Subcutaneous adipose tissue (tissue), 4 donors: ENCODE measurements around the gene MT3. TPM values are rescaled to one million over a fixed set of nuclear protein-coding genes. Genes with fewer than 3 reads are reported as not detected.

Source experiments
- total RNA-seq, 4 donors: library from RNA; depleted of rRNA; stranded (reverse); fragments of >200 nt; gene quantifications; one replicate each; pipeline ENCODE4 v1.1.0, GENCODE V29; 2016
- TF ChIP-seq, protein P1 (sequence below): fragments of 450-650 bp; IDR thresholded peaks from one replicate; pipeline ENCODE4 v1.5.1; 2016; ENCODE audit warnings: low read depth, mild to moderate bottlenecking, control low read depth, antibody characterized with exemption, moderate library complexity

MT3 gene
- total RNA-seq, 4 donors from 2014 or later = 2.0 TPM; not detected in 3

DNA sequence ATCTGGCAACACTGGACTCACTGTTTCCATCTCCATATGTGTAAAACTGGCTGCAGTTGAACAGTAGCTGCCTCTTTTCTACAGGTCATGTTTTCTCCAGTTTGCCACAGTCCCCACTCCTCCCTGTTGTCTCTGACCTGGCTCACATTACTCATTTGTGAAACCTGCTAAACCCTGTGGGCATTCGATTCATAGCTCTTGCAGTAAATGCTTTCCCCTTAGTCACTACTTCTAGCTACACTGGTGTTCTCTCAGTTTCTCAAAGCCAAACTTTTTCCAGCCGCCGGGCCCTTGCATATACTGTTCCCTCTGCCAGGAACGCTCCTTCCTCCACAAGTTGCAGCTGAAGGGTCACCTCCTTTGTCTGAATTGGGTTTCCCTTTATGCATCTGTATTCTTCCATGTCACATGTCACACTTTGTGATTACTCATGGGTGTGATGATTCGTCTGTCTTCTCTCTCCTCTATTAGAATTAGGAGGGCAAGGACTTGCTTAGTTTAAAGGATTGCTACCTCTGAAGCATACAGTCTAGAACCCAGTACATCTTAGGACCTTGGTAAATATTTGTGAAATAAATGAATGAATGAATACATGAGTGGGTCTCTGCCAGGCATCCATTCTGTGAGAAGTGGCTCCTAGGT, 39.5 kb upstream of the MT3 start:
- TF ChIP-seq, protein P1, sequence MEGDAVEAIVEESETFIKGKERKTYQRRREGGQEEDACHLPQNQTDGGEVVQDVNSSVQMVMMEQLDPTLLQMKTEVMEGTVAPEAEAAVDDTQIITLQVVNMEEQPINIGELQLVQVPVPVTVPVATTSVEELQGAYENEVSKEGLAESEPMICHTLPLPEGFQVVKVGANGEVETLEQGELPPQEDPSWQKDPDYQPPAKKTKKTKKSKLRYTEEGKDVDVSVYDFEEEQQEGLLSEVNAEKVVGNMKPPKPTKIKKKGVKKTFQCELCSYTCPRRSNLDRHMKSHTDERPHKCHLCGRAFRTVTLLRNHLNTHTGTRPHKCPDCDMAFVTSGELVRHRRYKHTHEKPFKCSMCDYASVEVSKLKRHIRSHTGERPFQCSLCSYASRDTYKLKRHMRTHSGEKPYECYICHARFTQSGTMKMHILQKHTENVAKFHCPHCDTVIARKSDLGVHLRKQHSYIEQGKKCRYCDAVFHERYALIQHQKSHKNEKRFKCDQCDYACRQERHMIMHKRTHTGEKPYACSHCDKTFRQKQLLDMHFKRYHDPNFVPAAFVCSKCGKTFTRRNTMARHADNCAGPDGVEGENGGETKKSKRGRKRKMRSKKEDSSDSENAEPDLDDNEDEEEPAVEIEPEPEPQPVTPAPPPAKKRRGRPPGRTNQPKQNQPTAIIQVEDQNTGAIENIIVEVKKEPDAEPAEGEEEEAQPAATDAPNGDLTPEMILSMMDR = no peak

DNA sequence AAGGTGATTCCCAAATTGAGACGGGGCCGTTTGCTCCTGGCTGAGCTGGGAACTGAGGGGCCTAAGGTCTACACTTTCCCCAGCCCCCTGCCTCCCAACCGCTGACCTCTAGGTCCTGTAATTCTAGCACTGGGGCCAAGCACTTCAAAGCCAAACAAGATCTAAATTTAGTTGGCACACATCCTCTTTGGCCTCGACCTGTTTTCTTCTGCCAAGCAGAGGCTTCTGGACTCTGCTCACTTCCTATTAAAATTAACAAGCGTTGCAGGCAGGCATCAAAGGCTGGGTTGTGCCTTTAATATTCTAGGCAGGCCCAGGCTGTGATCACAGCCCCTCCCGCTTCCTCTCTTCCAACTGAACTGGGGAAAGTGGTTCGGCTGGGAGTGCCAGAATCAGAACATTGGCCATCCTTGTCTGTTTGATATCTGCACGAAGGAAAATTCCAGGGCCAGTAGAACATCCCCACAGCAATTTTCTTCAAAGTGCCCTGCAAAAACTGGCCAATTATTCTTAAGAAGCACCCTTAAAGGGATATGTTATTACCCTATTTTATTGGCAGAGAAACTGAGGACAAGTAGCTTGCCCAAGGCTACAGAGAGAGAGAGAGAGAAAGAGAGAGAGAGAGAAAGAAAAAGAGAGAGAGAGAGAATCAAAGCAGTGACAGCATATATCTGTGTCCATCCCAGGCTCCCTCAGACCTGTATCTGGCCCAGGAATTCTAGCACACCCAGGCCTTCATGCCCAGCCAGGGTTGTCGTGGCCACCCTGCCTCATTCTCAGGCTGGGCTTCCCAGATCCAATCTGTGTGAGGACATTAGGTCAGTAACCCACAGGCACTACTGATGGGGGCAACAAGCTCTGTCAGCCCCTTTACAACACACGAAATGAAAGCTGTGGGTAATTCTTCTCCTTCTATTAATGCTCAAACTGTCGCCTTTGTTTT, 37.3 kb upstream of the MT3 start:
- TF ChIP-seq, protein P1 = no peak

DNA sequence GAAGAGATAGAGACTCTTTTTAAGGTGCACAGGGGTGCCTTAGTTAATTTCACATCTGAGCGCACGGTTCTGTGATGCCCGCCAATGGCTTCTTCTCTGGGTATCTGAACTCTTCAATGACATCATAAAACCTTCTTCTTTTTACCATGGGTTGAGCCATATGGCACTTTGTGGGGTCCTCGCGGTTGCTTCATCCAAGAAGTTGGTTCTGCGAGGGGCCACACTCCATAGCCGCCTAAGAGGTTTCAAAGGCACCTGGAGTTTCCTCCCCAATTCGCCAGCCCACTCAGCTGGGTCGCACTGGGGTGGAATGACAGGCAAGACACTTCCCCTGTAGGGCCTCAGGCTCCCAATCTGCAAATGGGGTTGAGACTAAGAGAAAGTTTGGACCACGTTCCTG, 34.9 kb upstream of the MT3 start:
- TF ChIP-seq, protein P1 = no peak

DNA sequence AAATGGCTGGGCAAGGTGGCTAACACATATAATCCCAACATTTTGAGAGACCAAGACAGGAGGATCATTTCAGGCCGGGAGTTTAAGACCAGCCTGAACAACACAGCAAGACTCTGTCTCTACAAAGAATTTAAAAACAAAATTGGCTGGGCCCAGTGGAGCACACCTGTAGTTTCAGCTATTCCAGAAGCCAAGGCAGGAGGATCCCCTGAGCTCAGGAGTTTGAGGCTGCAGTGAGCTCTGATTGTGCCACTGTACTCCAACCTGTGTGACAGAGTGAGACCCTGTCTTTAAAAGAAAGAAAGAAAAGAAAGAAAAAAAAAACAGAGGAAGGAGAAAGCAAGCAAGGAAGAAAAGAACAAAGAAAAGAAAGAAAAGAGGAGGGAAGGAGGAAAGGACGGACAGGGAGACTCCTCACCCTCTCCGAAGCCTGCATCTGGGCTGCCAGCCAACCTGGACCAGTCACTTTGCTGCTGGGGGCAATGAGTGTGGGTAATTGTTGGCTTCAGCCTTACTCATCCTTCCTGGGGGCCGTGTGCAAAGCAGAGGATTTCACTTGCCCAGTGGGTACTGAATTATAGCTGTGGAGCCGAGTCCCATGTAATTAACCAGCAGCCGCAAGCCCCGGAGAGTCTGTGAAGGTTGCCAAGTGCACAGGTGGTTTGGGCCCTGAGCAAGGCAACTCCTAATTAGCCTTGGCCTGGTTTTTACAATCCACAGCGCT, 31.1 kb upstream of the MT3 start:
- TF ChIP-seq, protein P1 = no peak

DNA sequence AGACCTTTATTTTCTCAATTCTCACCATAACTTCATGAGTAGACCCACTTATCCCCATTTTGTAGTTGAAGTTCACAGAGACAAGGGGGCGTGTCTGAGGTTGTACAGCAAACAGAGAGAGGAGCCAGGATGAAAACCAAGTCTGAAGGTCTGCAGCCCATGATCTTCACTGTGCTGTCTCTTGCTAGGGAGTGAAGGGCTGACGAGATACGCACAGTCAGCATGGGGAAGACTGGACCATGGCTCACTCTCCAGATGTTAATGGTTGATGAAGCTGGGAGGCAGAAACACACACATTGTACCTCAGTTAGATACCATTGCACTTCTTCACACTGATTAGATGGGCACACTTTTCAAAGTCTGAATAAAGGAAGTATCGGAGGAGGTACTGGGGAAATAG, 30.2 kb upstream of the MT3 start:
- TF ChIP-seq, protein P1 = no peak

DNA sequence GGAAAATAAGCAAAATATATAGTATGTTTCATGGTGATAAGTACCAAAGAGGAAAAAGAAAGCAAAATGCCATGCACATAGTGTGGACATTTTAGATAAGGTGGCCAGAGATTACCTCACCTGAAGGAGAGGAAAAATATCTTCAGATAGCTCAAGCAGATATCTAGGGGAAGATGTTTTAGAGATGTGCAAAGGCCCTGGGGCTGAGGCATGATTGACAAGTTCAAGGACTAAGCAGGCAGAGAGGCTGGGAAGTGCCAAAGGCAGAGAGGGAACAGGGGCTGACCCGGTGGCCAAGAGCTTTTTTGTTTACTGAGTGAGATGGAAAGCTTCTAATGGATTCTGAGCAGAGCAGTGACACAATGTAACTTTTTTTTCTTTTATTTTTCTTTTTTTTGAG, 28.9 kb upstream of the MT3 start:
- TF ChIP-seq, protein P1 = no peak

DNA sequence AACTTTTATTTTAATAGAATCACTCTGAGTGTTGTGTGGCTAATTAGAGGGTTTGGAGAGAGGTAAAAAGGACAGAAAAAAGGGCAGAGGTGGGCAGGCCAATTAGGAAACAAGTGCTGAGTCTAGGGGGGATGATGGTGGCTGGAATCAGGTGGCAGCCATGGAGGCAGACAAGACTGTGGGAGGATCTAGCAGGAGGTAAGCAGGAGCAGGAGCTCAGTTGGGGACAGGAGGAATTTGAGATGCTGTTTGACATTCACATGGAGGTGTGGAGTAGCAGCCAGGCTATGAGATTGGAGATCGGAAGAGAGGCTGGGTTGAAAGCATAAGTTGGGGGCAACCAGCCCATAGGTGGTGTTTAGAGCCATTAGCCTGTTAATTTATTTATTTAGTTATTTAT, 28.2 kb upstream of the MT3 start:
- TF ChIP-seq, protein P1 = no peak
